MCF 10A (cell line): Measurements from ENCODE around the gene SLIT3. TPM values are rescaled to one million over a fixed set of nuclear protein-coding genes. Genes with fewer than 3 reads are reported as not detected.
A peak's percentile ranks its signal among the peaks of the same experiment; 100 is the strongest.

Source experiments
- BruUV-seq: library from RNA; stranded (reverse); fragments of 400-500 nt; replicated peaks from 2 replicates; lab custom pipeline; 2021; lab: Mats Ljungman, UMichigan
- CTCF ChIA-PET: fragments of 300-600 bp; sonication (Branson Sonifier 250); formaldehyde crosslinking; extraction: SDS; loops from one replicate; lab custom pipeline; 2021; ENCODE audit warnings: antibody characterized with exemption, inconsistent platforms; lab: Yijun Ruan, JAX
- POLR2A ChIA-PET: fragments of 300-600, 350-650 bp; sonication (Branson Sonifier 250); formaldehyde crosslinking; extraction: SDS; loops from one replicate; lab custom pipeline; 2020; ENCODE audit warnings: antibody characterized with exemption, inconsistent platforms; lab: Yijun Ruan, JAX
- DNase-seq: peaks from one replicate; pipeline ENCODE4 v3.0.0-alpha.2; 2018; ENCODE audit not compliant: unreplicated experiment
- H3K27ac Mint-ChIP-seq: one replicate; pipeline ENCODE4 v1.8.0; 2022; ENCODE audit warnings: mild to moderate bottlenecking, low read depth, mixed read lengths; ENCODE audit not compliant: unreplicated experiment
- H3K27me3 Mint-ChIP-seq: one replicate; pipeline ENCODE4 v1.8.0; 2022; ENCODE audit warnings: mixed read lengths; ENCODE audit not compliant: insufficient read depth, unreplicated experiment
- H3K36me3 Mint-ChIP-seq: one replicate; pipeline ENCODE4 v1.8.0; 2022; ENCODE audit warnings: mild to moderate bottlenecking, moderate library complexity, mixed read lengths; ENCODE audit not compliant: insufficient read depth, unreplicated experiment
- H3K4me1 Mint-ChIP-seq: one replicate; pipeline ENCODE4 v1.8.0; 2022; ENCODE audit warnings: mixed read lengths; ENCODE audit not compliant: insufficient read depth, unreplicated experiment
- H3K4me3 Mint-ChIP-seq: one replicate; pipeline ENCODE4 v1.8.0; 2022; ENCODE audit warnings: mild to moderate bottlenecking, moderate library complexity, mixed read lengths; ENCODE audit not compliant: unreplicated experiment
- H3K9me3 Mint-ChIP-seq: one replicate; pipeline ENCODE4 v1.8.0; 2022; ENCODE audit warnings: mixed read lengths; ENCODE audit not compliant: unreplicated experiment
- CTCF ChIP-seq: fragments of 200-600 bp; IDR thresholded peaks from one replicate; pipeline ENCODE4 v1.8.0; 2022; ENCODE audit warnings: antibody characterized with exemption, mild to moderate bottlenecking; ENCODE audit not compliant: unreplicated experiment
- intact Hi-C: fragments of 100-400 bp; cut with micrococcal nuclease; formaldehyde crosslinking; loops from 2 replicates; pipeline ENCODE4 v1.14.1; 2022
- total RNA-seq: library from RNA; stranded (reverse); gene quantifications from 2 replicates; pipeline ENCODE4 v1.2.3, GENCODE V29; 2022

SLIT3 gene
- total RNA-seq, 1 experiment from 2014 or later: 0.89 TPM

- no peak overlapping the region for H3K4me3 Mint-ChIP-seq
- TF ChIP-seq CTCF: no peak
- H3K27ac Mint-ChIP-seq: no peak overlapping the region
- no TSS peak for BruUV-seq
- no peaks in the 10 kb centered on the region for H3K4me1 Mint-ChIP-seq
- no peaks in the 10 kb centered on the region for H3K36me3 Mint-ChIP-seq
- intact Hi-C loops: no loop called here
- no peaks in the 10 kb centered on the region for H3K9me3 Mint-ChIP-seq
- no peaks in the 10 kb centered on the region for H3K27me3 Mint-ChIP-seq
- POLR2A ChIA-PET: no interaction called here
- CTCF ChIA-PET: interaction anchor here (1.3 kb wide), 1 partner anchor 616 kb away, joined by 5 read pairs; no protein-coding TSS in a partner anchor
- DNase-seq: no peak
Observed at GRCh38 chr5:168685566-168685965, 615.4 kb downstream of the SLIT3 start.

- no TSS peak for BruUV-seq
- Mint-ChIP-seq H3K36me3 (no peaks in the 10 kb centered on the region), H3K27ac (no peak overlapping the region), H3K4me3 (no peak overlapping the region), H3K27me3 (no peaks in the 10 kb centered on the region), H3K4me1 (no peaks in the 10 kb centered on the region), H3K9me3 (no peaks in the 10 kb centered on the region)
- TF ChIP-seq CTCF: no peak
- ChIA-PET POLR2A (no interaction called here), CTCF (interaction anchor here (0.6 to 2.4 kb wide), 3 partner anchors 264 to 590 kb away, joined by 3 to 9 read pairs (median 4); no protein-coding TSS in a partner anchor)
- intact Hi-C loops: no loop called here
- no peak for DNase-seq
Observed at GRCh38 chr5:168683927-168684295, 617.0 kb downstream of the SLIT3 start.

GRCh38 chr5:168683247-168683926, 617.6 kb downstream of the SLIT3 start:
- ChIA-PET POLR2A (interaction anchor here (0.6 kb wide), 1 partner anchor 75 kb away, joined by 3 read pairs; no protein-coding TSS in a partner anchor), CTCF (interaction anchor here (0.6 to 2.4 kb wide), 6 partner anchors 11 to 897 kb away, joined by 3 to 9 read pairs (median 4); no protein-coding TSS in a partner anchor)
- no peaks in the 10 kb centered on the region for H3K36me3 Mint-ChIP-seq
- H3K9me3 Mint-ChIP-seq: no peaks in the 10 kb centered on the region
- TF ChIP-seq CTCF: no peak
- intact Hi-C loops: no loop called here
- H3K4me3 Mint-ChIP-seq: no peak overlapping the region
- H3K4me1 Mint-ChIP-seq: no peaks in the 10 kb centered on the region
- no peak overlapping the region for H3K27ac Mint-ChIP-seq
- no TSS peak for BruUV-seq
- no peaks in the 10 kb centered on the region for H3K27me3 Mint-ChIP-seq
- no peak for DNase-seq

- H3K36me3 Mint-ChIP-seq: no peaks in the 10 kb centered on the region
- POLR2A ChIA-PET: interaction anchor here (0.6 kb wide), 1 partner anchor 55 kb away, joined by 3 read pairs; no protein-coding TSS in a partner anchor
- H3K27me3 Mint-ChIP-seq: no peaks in the 10 kb centered on the region
- DNase-seq: peak; percentile 17
- TF ChIP-seq CTCF: no peak
- no peaks in the 10 kb centered on the region for H3K4me1 Mint-ChIP-seq
- no TSS peak for BruUV-seq
- H3K9me3 Mint-ChIP-seq: no peaks in the 10 kb centered on the region
- H3K27ac Mint-ChIP-seq: peak overlapping the region; percentile 21
- CTCF ChIA-PET: interaction anchor here (0.6 to 7.3 kb wide), 23 partner anchors 7 to 1264 kb away, joined by 3 to 90 read pairs (median 4); no protein-coding TSS in a partner anchor
- no peak overlapping the region for H3K4me3 Mint-ChIP-seq
- intact Hi-C loops: no loop called here
Observed at GRCh38 chr5:168681556-168682183, 619.3 kb downstream of the SLIT3 start.
